ENCODE measurements around the gene MAST4.
A peak's percentile ranks its signal among the peaks of the same experiment; 100 is the strongest.
"Not testable (repeated sequence)": the region's sequence is repeated elsewhere in the genome, so short reads cannot be mapped to it uniquely, and the experiment has no call there.

MAST4 gene

DNA sequence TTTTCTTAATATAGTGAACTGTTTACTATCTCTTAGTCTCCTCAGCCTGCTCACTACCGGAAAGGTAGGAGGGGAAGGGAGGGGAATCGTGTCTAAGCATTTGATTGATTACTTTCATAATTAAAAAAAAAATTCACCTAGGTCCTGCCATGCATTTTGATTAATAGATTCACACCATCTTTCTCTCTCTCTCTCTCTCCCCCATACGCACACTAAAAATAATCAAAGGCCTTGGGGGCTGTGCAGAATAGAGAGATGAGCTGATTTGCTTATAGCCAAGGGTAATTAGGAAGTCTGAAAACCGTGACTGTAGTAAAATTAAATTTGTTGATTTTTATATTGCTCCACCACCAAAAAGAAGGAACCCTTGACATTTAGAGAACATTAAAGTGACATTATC lies 550.8 kb downstream of the MAST4 start:
- DNase-seq = no peak

DNA sequence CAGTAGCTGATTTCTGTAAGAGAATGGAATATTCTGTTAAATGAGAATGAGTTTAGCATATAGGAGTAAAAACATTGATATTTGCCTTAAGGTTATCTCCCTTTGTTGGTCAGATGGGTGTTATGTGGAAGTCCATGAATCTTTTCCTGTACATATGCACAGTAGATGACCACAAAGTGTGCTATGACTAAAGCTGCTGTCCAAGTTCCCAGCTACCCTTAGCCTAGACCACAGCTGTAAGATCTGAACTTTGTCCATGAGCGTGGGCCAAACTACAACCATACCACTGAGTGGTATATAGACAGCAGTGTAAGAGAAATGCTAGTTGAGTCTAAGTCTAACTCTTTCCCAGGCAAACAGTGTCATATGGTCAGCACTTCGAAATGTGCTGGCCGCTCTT lies 551.6 kb downstream of the MAST4 start:
- no peak for DNase-seq

DNA sequence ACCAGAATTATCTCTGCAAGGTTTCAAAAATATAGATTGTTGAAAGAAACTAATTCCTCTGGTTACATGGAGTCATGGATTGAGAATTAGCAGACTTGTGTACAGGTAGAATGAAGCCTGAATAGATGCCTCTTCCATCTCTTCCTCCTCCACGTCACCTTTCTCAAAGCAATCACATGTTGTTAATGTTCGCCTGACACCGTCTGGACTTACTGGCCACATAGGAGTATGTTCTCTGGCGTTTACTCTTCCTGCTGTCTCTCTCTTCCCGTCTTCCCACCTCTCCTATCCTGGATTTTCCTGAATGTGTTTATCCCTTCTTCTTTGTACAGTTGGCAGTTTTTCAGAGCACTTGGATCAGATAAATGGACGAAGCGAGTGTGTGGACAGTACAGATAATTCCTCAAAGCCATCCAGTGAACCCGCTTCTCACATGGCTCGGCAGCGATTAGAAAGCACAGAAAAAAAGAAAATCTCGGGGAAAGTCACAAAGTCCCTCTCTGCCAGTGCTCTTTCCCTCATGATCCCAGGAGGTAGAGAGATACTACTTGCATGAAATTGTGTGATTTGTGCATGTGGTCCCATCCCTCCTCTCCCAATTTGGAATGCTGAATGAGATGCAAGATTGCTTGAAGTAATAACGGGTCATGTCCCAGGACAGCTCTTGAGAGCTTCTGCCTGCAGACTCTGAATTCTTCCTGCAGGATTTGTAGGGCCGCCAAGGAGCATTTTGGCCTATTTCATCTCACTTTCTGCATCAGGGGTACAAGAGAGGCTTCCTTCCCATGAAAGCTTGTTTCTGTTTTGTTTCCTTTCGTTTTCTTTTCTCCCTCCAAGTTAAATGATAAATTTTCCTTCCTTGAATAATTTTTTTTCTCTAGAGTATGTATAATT lies 553.1 kb downstream of the MAST4 start:
- no peak for DNase-seq

DNA sequence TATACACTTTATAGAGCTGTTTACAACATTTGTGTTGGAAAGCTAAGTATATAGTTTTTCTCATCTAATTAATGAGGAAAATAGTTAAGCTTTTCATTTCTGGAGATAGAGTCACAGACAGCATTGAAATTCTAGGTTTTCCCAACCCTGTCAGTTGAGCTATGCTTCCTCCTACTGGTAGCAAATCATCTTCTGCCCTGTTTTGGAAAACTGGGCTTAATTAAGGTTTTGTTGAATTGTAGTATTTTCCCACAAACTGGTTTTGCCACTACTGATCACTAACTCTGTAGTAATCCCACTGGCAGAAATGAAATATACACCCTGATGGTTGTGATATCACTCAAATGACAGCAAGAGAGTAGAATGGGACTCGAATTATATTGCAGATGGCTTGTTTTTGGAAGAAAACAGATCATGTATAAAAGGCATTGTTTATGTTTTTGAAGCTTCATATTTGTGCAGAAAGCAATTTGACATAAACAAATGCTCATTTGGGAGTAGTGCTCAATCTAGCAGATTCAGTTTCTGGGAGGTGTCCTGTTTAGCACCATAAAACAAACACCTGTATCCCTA lies 553.8 kb downstream of the MAST4 start:
- no peak for DNase-seq

DNA sequence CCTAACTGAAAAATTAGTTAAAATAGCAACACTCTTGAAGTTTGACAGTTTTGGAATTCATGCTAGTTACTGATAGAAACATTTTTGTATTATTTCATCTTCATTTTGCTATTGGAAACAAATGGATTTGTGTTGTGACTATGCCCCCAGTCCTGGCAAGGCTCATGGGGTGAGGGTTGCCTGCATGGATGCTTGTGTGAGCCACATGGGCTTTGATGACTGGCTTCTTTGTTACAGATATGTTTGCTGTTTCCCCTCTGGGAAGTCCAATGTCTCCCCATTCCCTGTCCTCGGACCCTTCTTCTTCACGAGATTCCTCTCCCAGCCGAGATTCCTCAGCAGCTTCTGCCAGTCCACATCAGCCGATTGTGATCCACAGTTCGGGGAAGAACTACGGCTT lies 556.2 kb downstream of the MAST4 start:
- DNase-seq = no peak

DNA sequence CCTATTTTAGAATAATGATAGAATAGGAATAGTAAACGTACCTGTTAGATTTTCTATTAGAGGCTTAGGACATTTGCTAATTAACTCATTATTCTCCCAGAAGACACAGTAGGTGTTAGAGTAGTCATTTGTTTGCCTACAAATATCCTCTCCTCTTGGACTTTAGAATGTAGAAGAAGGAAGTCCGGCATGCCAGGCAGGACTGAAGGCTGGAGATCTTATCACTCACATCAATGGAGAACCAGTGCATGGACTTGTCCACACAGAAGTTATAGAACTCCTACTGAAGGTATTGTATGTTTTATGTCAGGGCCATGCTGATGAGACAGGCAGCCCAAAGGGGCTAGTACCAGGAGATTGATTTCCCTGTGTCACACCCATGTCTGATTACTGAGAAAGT lies 557.1 kb downstream of the MAST4 start:
- DNase-seq = no peak

DNA sequence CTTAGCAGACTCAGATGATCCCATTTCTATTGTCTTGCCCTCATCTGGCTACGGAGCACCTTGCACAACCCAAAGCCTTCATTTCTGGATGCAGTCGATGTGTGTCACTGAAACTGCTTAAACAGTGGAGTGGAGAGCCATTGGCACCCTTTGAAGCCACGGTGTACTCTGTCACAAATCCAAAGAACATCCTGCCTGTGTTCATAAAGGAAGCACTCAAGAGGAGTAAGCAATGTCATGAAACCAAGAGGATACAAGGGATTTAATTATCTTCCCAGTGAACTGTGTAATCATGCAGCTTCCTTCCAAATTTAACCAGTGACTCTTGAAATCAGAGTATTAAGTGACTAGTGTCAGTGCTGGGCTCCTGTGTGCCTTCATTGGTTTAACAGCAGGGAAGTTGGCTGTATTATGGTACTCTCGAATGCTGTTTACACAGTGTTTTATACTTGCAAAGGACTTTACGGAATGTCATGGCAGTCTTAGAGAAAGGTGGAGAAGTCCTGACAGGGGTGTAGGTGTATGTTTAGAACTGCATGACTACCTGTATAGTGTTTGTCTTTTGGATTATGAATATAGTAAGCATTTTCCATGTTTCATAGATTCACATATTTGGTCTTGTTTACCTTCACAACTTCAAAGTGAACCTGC lies 558.5 kb downstream of the MAST4 start:
- DNase-seq = no peak

DNA sequence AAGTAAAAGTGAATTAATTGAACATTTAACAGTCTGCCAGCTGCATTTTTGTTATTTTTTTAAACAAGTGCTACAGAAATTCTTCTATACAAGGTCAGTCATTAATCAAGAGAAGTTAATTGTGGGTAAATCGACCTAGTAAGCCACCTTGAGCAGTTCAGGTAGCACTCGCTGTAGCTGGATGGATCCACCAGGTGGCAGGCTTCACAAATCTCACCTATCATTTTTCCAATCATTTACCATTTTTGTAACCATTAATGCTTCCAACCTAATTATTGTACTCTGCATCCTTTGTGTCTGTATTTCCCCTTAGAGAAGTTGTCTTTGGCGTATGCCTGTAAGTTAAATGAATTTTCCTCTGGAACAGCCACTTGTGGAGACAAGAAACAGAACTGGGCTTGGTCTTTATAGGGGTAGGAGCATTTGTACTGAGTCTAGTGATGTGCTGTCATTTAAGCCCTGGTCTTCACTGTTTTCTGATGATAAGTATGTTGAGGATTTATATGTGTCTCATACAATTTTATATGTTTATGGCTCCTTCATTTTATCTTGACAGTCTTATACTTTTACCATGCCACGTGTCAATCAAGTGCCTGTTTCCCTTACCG lies 560.9 kb downstream of the MAST4 start:
- peak; percentile 70 for DNase-seq

DNA sequence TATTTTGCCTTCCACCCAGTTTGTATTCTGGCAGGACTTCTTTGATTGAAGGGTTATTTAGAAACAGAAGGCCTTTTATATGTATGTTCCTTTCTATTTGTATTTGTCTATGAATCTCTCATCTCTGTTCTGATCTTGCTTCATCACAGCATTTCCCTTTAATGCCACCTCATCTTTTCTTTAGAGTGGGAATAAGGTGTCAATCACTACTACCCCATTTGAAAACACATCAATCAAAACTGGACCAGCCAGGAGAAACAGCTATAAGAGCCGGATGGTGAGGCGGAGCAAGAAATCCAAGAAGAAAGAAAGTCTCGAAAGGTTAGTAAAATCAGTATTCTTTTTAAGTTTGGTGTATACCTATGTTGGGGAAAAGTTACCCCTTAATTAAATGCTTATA lies 564.1 kb downstream of the MAST4 start:
- peak; percentile 58 for DNase-seq

DNA sequence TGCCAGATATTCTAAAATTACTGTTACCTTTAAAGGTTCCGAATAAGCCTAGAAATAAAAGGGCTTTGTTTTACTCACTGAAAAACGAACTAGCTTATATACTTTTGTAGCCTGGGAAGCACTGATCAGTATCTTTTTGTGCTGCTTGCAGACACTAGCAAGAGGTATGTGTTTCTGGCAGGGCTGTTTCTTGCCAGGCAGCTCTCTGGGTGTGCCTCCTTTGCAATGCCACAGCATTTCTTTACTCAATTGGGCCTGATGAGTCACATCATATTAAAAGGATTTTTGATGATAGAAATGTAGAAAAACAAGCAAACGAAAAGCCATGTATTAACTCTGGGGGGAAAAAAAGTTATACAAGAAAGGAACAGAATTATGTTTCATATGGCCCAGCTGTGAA lies 564.8 kb downstream of the MAST4 start:
- peak; percentile 92 for DNase-seq

DNA sequence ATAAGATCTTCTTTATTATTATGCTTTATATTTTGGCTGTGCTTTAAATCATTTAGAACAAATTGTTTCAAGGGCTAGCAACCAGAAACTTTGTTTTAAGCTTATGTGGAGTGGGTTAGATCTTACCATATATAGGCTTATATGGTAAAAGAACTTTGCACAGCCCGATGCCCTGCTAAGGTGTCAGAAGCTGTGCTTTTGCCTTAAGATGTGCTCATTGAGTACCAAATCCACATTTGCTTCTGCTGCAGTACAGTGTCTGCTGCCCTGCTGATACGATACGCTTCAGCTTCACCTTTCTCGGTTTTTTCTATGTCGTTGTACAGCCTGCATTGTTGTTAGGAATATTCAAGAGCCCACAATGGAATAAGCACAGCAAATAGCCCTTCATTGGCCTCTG lies 565.6 kb downstream of the MAST4 start:
- DNase-seq = peak; percentile 24

DNA sequence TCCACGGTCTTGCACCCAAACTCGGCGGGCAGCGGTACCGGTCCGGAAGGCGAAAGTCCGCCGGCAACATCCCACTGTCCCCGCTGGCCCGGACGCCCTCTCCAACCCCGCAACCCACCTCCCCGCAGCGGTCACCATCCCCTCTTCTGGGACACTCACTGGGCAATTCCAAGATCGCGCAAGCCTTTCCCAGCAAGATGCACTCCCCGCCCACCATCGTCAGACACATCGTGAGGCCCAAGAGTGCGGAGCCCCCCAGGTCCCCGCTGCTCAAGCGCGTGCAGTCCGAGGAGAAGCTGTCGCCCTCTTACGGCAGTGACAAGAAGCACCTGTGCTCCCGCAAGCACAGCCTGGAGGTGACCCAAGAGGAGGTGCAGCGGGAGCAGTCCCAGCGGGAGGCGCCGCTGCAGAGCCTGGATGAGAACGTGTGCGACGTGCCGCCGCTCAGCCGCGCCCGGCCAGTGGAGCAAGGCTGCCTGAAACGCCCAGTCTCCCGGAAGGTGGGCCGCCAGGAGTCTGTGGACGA lies 567.1 kb downstream of the MAST4 start:
- no peak for DNase-seq

DNA sequence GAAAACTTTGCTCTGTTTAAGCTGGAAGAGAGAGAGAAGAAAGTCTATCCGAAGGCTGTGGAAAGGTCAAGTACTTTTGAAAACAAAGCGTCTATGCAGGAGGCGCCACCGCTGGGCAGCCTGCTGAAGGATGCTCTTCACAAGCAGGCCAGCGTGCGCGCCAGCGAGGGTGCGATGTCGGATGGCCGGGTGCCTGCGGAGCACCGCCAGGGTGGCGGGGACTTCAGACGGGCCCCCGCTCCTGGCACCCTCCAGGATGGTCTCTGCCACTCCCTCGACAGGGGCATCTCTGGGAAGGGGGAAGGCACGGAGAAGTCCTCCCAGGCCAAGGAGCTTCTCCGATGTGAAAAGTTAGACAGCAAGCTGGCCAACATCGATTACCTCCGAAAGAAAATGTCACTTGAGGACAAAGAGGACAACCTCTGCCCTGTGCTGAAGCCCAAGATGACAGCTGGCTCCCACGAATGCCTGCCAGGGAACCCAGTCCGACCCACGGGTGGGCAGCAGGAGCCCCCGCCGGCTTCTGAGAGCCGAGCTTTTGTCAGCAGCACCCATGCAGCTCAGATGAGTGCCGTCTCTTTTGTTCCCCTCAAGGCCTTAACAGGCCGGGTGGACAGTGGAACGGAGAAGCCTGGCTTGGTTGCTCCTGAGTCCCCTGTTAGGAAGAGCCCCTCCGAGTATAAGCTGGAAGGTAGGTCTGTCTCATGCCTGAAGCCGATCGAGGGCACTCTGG lies 567.8 kb downstream of the MAST4 start:
- no peak for DNase-seq

DNA sequence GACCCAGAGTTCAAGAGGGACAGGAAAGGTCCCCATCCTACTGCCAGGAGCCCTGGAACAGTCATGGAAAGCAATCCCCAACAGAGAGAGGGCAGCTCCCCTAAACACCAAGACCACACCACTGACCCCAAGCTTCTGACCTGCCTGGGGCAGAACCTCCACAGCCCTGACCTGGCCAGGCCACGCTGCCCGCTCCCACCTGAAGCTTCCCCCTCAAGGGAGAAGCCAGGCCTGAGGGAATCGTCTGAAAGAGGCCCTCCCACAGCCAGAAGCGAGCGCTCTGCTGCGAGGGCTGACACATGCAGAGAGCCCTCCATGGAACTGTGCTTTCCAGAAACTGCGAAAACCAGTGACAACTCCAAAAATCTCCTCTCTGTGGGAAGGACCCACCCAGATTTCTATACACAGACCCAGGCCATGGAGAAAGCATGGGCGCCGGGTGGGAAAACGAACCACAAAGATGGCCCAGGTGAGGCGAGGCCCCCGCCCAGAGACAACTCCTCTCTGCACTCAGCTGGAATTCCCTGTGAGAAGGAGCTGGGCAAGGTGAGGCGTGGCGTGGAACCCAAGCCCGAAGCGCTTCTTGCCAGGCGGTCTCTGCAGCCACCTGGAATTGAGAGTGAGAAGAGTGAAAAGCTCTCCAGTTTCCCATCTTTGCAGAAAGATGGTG lies 568.8 kb downstream of the MAST4 start:
- no peak for DNase-seq

DNA sequence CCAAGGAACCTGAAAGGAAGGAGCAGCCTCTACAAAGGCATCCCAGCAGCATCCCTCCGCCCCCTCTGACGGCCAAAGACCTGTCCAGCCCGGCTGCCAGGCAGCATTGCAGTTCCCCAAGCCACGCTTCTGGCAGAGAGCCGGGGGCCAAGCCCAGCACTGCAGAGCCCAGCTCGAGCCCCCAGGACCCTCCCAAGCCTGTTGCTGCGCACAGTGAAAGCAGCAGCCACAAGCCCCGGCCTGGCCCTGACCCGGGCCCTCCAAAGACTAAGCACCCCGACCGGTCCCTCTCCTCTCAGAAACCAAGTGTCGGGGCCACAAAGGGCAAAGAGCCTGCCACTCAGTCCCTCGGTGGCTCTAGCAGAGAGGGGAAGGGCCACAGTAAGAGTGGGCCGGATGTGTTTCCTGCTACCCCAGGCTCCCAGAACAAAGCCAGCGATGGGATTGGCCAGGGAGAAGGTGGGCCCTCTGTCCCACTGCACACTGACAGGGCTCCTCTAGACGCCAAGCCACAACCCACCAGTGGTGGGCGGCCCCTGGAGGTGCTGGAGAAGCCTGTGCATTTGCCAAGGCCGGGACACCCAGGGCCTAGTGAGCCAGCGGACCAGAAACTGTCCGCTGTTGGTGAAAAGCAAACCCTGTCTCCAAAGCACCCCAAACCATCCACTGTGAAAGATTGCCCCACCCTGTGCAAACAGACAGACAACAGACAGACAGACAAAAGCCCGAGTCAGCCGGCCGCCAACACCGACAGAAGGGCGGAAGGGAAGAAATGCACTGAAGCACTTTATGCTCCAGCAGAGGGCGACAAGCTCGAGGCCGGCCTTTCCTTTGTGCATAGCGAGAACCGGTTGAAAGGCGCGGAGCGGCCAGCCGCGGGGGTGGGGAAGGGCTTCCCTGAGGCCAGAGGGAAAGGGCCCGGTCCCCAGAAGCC lies 569.6 kb downstream of the MAST4 start:
- DNase-seq = peak; percentile 89

DNA sequence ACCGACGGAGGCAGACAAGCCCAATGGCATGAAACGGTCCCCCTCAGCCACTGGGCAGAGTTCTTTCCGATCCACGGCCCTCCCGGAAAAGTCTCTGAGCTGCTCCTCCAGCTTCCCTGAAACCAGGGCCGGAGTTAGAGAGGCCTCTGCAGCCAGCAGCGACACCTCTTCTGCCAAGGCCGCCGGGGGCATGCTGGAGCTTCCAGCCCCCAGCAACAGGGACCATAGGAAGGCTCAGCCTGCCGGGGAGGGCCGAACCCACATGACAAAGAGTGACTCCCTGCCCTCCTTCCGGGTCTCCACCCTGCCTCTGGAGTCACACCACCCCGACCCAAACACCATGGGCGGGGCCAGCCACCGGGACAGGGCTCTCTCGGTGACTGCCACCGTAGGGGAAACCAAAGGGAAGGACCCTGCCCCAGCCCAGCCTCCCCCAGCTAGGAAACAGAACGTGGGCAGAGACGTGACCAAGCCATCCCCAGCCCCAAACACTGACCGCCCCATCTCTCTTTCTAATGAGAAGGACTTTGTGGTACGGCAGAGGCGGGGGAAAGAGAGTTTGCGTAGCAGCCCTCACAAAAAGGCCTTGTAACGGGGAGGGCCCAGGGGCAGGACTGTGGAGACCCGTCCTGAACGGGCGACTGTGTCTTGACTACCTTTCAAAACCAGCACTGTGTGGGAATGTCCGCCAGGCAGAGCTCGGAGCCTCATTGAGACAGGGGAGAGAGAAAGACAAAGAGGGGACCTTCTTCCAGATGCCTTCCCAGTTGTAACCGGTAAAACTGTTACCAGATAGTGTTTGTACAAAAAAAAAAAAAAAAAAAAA lies 570.5 kb downstream of the MAST4 start:
- peak; percentile 90 for DNase-seq

DNA sequence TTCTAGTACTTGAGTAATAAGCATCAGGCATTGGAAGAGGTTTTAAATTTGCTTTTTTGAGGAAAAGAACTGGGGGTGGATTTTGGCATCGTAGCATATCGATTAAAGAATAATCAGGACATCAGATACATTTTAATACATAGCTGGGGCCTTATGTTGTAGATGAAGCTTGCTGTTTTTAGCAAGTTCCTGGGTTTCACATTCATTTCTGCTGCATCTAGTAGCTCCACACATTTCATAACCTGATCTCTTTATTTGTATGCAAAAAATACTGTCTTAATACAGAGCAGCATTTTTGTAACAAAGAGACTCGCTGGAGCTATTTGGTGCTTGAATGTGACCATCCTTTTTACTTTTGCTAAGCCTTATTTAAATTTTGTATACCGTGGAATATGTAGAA lies 571.9 kb downstream of the MAST4 start:
- no peak for DNase-seq

DNA sequence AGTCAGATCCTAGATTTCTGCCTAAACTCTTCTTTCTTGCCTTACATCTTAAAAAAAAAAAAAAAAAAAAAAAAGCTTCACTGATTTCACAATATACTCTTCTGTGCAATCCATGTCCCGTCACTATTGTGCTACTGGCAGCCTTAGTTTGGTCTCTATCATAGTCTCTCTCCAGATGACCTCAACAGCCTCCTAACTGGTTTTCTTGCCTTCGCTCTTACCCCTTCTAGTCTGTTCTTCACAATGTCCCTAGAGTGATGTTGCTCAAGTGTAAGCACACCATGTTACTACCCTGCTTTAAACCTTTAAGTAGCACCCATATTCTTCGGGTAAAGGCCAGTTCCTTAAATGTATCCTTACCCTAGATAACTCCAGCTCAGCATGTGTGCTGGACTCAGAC lies 574.6 kb downstream of the MAST4 start:
- DNase-seq = no peak

DNA sequence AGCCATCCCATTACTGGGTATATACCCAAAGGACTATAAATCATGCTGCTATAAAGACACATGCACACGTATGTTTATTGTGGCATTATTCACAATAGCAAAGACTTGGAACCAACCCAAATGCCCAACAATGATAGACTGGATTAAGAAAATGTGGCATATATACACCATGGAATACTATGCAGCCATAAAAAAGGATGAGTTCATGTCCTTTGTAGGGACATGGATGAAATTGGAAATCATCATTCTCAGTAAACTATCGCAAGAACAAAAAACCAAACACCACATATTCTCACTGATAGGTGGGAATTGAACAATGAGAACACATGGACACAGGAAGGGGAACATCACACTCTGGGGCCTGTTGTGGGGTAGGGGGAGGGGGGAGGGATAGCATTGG lies 577.2 kb downstream of the MAST4 start:
- DNase-seq = not testable (repeated sequence)

DNA sequence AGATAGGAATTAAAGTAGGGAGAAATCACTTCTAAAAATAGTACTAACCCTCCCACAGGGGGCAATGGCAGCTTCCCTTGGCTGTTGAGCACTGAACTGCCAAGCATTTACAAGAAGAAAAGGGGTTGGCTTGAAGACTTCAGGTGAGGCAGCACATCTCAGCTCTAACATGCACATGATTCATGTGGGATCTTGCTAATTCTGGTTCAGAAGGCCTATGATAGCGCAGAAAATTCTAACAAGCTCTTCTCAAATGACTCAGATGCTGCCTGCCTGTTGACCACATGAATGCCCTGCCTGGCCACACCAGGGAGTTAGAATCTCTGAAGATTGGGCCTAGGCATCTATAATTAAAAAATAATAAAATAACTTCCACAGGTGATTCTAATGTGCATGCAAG lies 577.8 kb downstream of the MAST4 start:
- DNase-seq = no peak

All from CD4-positive, alpha-beta T cell treated with Interleukin-4 for 4 hours (primary cell).